Hepatocyte (in vitro differentiated cells): ENCODE results near the gene JMJD1C. TPM values are rescaled to one million over a fixed set of nuclear protein-coding genes. Genes with fewer than 3 reads are reported as not detected.

Experiments used
- DNase-seq: peaks from one replicate; pipeline ENCODE4 v3.0.0-alpha.2; 2016; ENCODE audit warnings: low spot score
- H2AFZ ChIP-seq: fragments of 200-600 bp; sonication (generic); 2 replicates; pipeline ENCODE4 v1.6.0; 2016; ENCODE audit warnings: antibody characterized with exemption, mild to moderate bottlenecking
- H3K27ac ChIP-seq: fragments of 200-600 bp; sonication (generic); 2 replicates; pipeline ENCODE4 v1.5.1; 2016; ENCODE audit warnings: mild to moderate bottlenecking
- H3K27me3 ChIP-seq: fragments of 200-600 bp; sonication (generic); 2 replicates; pipeline ENCODE4 v1.6.1; 2016
- H3K36me3 ChIP-seq: fragments of 200-600 bp; sonication (generic); replicated peaks from 2 replicates; pipeline ENCODE4 v1.5.1; 2016; ENCODE audit warnings: low read depth; ENCODE audit not compliant: insufficient read depth
- H3K4me1 ChIP-seq: fragments of 200-600 bp; sonication (generic); 2 replicates; pipeline ENCODE4 v1.5.1; 2016; ENCODE audit warnings: mild to moderate bottlenecking, moderate library complexity; ENCODE audit not compliant: insufficient read depth
- H3K4me2 ChIP-seq: fragments of 200-600 bp; sonication (generic); 2 replicates; pipeline ENCODE4 v1.6.0; 2016
- H3K4me3 ChIP-seq: fragments of 200-600 bp; sonication (generic); 2 replicates; pipeline ENCODE4 v1.5.1; 2016; ENCODE audit warnings: mild to moderate bottlenecking
- H3K79me2 ChIP-seq: fragments of 200-600 bp; sonication (generic); 2 replicates; pipeline ENCODE4 v1.6.0; 2017; ENCODE audit warnings: mild to moderate bottlenecking
- H3K9me2 ChIP-seq: fragments of 200-600 bp; sonication (generic); replicated peaks from 2 replicates; pipeline ENCODE4 v1.6.0; 2017; ENCODE audit warnings: mild to moderate bottlenecking; ENCODE audit not compliant: insufficient read depth
- H3K9me3 ChIP-seq: fragments of 200-600 bp; sonication (generic); 2 replicates; pipeline ENCODE4 v1.5.1; 2016; ENCODE audit warnings: low read depth, mild to moderate bottlenecking
- H4K20me1 ChIP-seq: fragments of 200-600 bp; sonication (generic); 2 replicates; pipeline ENCODE4 v1.6.0; 2016; ENCODE audit warnings: mild to moderate bottlenecking; ENCODE audit not compliant: insufficient read depth, poor library complexity, severe bottlenecking
- CTCF ChIP-seq: fragments of 200-600 bp; sonication (generic); IDR thresholded peaks from 2 replicates; pipeline ENCODE4 v1.5.1; 2016; ENCODE audit warnings: antibody characterized with exemption, mild to moderate bottlenecking; ENCODE audit not compliant: poor library complexity
- EZH2 ChIP-seq: fragments of 200-600 bp; sonication (generic); IDR thresholded peaks from 2 replicates; pipeline ENCODE4 v1.6.1; 2016; ENCODE audit warnings: antibody characterized with exemption, mild to moderate bottlenecking, borderline replicate concordance
- EZH2phosphoT487 ChIP-seq: fragments of 200-600 bp; sonication (generic); IDR thresholded peaks from one replicate; pipeline ENCODE4 v1.6.1; 2018; ENCODE audit warnings: antibody characterized with exemption, mild to moderate bottlenecking, low read depth, moderate library complexity; ENCODE audit not compliant: unreplicated experiment, severe bottlenecking
- WGBS: methylation state at CpG from one replicate; pipeline ENCODE4 v1.1.6; 2016; ENCODE audit warnings: low lambda C conversion rate; ENCODE audit errors: missing lambda C conversion rate; 5-methylcytosine and 5-hydroxymethylcytosine counted together
- polyA plus RNA-seq: library from polyadenylated mRNA; unstranded; fragments of >200 nt; fragmentation: Nextera tagmentation; extraction: Ambion mirVana; gene quantifications from 2 replicates; pipeline ENCODE4 v1.2.1, GENCODE V29; 2016
- total RNA-seq: library from RNA; depleted of rRNA; stranded (reverse); fragments of >200 nt; gene quantifications from 2 replicates; pipeline ENCODE4 v1.2.3, GENCODE V29; 2014

Gene JMJD1C
- total and polyA plus RNA-seq, 2 experiments from 2014 or later, result 43.2 to 177 TPM

- 95% methylated on average over 2 of the region's 2 CpGs for whole genome bisulfite sequencing
- Histone ChIP-seq H3K27ac (no peak overlapping the region), H3K36me3 (no peaks in the 10 kb centered on the region), H3K4me1 (peaks cover under 1% of the 10 kb centered on the region), H3K27me3 (no peaks in the 10 kb centered on the region), H3K9me2 (no peaks in the 10 kb centered on the region), H3K4me2 (no peak overlapping the region), H2AFZ (no peak overlapping the region), H3K4me3 (no peak overlapping the region), H3K9me3 (no peaks in the 10 kb centered on the region), H3K79me2 (no peaks in the 10 kb centered on the region), H4K20me1 (no peaks in the 10 kb centered on the region)
- TF ChIP-seq EZH2phosphoT487, result no peak
- TF ChIP-seq EZH2, result no peak
- TF ChIP-seq CTCF, result no peak
- no peak for DNase-seq
These were observed 301.6 kb downstream of the JMJD1C start for GRCh38 chr10:63164166-63164623.

GRCh38 chr10:63161592-63161991 is 304.2 kb downstream of the JMJD1C start:
- no peak overlapping the region for H2AFZ ChIP-seq
- H3K36me3 ChIP-seq, result no peaks in the 10 kb centered on the region
- H3K79me2 ChIP-seq, result no peaks in the 10 kb centered on the region
- H3K27ac ChIP-seq, result no peak overlapping the region
- no peak for TF ChIP-seq EZH2
- TF ChIP-seq CTCF, result no peak
- TF ChIP-seq EZH2phosphoT487, result no peak
- H3K4me1 ChIP-seq, result no peaks in the 10 kb centered on the region
- no peaks in the 10 kb centered on the region for H3K9me2 ChIP-seq
- 68% methylated on average over 2 of the region's 2 CpGs for WGBS
- H4K20me1 ChIP-seq, result peaks cover 5% of the 10 kb centered on the region
- H3K4me3 ChIP-seq, result no peak overlapping the region
- H3K9me3 ChIP-seq, result no peaks in the 10 kb centered on the region
- H3K27me3 ChIP-seq, result no peaks in the 10 kb centered on the region
- H3K4me2 ChIP-seq, result no peak overlapping the region
- DNase-seq, result no peak

- WGBS, result 60% methylated on average over 3 of the region's 3 CpGs
- H4K20me1 ChIP-seq, result peaks cover 6% of the 10 kb centered on the region
- peak; percentile 81 for TF ChIP-seq CTCF
- no peak for TF ChIP-seq EZH2phosphoT487
These were observed 307.7 kb downstream of the JMJD1C start for GRCh38 chr10:63157845-63158624.

More at GRCh38 chr10:63157845-63158624, 307.7 kb downstream of the JMJD1C start:
- Histone ChIP-seq H3K79me2 (no peaks in the 10 kb centered on the region), H3K4me1 (no peaks in the 10 kb centered on the region), H3K27me3 (no peaks in the 10 kb centered on the region), H3K9me2 (no peaks in the 10 kb centered on the region), H3K4me3 (no peak overlapping the region), H3K4me2 (no peak overlapping the region), H3K9me3 (no peaks in the 10 kb centered on the region), H2AFZ (no peak overlapping the region), H3K27ac (no peak overlapping the region), H3K36me3 (no peaks in the 10 kb centered on the region)
- DNase-seq, result peak; percentile 92
